Left renal pelvis (tissue), 4 donors: Measurements from ENCODE around the gene APOBEC3F. TPM values are rescaled to one million over a fixed set of nuclear protein-coding genes. Genes with fewer than 3 reads are reported as not detected.

ENCODE experiments used
- DNase-seq, 4 donors: peaks; one replicate each; pipeline ENCODE4 v3.0.0-alpha.2; 2013; ENCODE audit warnings: low read depth in 4 of 4, low spot score in 3 of 4
- polyA plus RNA-seq, 4 donors: library from polyadenylated mRNA; unstranded; fragments of 120-200 nt; gene quantifications; one replicate each; pipeline ENCODE4 v1.2.1, GENCODE V29; 2013; ENCODE audit not compliant: insufficient read length in 4 of 4

Gene APOBEC3F
- polyA plus RNA-seq, 4 donors, result 6.7 to 9.0 (median 8.5) TPM

DNA sequence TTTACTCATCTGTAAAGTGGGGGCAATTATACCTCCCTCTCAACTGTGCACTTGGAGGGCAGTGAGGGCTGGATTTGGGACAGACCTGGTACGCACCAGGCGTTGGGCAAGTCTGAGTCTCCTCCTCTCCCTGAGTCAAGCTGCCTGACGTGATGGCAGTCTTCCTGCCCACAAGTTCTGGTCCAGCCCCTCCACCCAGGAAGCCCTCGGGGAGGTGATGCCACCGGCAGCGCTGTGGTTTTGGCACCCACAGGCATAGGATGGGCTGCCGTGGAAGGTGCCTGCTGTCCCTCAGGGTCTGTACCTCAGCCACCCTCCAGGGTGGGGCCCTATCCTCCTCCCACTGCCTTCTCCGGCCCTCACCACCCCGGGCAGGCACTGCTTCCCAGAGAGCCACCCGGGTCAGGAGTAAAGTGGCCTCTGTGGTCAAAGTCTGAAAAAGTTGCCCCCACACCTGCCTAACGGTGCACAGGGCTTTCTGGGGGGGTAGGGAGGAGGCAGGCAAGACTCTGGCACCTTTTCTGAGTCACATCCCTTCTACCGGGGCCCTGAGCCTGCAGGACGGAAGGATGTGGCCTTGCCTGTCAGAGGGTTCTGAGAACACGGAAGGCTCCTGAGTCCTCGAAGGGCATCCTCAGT is 49.9 kb downstream of the APOBEC3F start:
- no peak for DNase-seq

DNA sequence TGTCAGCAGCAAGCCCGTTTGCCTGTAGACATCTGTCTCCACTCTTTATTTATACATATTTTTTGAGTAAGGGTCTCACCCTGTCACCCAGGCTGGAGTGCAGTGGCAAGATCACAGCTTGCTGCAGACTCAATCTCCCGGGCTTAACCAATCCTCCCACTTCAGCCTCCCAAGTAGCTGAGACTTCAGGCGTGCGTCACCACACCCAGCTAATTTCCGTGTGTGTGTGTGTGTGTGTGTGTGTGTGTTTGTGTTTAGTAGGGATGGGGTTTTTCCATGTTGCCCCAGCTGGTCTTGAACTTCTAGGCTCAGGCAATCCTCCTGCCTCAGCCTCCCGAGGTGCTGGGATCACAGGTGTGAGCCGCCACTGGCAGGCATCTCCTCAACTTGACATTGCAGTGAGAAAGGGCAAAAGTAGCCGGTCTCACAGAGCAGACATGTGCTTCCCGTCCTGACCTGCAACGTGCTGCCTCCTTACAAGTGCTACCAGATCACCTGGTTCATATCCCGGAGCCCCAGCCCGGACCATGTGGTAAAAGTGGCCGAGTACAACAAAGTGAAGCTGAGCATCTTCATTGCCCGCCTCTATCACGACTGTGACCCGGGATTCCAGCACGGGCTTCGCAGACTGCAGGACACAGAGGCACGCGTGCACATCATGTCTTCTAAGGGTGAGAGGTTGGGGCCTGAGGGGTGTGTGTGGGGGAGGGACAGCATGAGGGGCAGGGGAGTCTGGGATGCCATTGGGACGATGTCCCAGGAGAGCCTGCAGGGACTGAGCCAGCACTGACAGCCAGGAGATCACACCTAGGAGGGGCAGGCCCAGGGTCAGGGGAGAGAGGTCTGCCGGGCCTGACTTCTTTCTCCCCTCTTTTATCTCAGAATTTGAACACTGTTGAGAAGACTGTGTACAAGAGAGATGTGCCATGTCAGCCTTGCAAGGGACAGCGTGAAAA is 50.7 kb downstream of the APOBEC3F start:
- no peak for DNase-seq

DNA sequence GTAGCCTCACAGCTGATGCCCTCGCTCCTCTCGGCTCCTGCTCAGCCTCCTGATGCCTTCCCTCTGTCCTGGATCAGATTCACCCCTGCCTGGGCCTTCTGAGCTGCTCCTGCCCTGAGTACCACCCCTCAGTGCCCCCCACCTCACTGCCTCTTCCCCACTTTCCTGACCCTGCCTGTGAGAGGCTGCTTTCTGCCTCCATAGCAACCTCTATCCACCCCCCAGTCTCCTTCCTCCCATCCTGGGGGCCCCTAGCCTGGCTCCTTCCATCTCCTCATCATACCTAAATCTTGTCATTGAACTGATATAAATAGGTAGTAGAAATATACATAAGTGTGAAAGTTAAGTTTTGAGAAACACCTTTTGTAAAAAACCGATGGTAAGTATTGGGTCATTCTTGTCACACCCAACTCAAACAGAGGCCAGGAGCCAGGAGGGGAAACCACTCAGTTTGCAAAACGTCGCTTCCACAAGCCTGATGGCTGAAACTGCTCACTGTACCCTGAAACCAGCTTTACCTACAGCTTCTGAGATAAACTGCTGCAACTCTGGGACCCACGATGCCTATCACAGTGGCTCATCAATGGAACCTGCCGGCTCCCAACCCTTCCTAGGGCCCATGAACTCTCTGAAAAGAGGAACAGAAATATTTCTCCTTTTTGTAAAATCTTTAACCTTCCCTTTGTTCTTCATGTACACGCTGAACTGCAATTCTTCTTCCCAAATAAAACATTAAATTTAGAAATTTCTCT is 51.6 kb downstream of the APOBEC3F start:
- DNase-seq, result no peak

DNA sequence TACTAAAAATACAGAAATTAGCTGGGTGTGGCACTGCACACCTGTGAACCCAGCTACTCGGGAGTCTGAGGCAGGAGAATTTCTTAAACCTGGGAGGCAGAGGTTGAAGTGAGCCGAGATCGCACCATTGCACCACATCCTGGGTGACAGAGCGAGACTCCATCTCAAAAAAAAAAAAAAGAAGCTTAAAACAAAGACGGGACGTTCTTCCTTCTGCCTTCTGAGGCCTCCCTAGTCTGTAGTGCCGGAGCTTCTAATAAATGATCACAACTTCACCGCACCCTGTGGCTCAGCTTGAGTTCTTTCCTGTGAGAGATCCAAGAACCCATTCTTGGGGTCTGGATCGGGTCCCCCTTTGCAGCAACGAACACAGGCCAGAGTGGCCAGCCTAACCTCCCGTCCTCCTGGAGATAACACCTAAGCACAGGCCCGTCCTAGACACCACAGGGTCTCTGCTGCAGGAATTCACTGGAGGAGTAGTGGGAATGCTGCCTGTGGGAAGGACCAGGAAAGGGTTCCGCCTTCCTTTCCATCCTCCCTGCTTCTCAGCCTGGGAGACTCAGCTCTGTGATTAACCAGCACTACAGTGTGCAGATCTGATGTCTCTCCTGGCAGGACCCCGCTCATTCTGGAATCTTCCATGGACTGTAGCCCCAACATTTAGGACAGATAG is 54.2 kb downstream of the APOBEC3F start:
- DNase-seq, result no peak

DNA sequence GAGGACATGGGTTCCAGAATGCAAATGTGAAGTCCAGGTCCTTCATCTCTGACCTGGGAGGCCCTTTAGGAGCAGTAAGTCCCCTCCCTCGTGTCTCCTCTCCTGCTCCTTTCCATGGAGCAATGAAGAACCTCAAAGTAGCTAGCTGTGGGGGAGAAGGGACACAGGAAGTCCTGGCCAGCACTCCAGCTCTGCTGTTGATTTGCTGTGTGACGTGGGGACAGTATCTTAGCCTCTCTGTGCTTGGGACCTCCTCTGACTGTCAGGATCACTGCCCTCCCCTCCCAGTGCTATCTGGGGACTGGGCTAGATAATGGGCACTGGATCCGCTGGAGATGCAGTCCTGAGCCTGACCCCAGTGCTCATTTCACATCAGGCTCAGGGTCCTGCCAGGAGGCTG is 55.3 kb downstream of the APOBEC3F start:
- DNase-seq, result no peak

DNA sequence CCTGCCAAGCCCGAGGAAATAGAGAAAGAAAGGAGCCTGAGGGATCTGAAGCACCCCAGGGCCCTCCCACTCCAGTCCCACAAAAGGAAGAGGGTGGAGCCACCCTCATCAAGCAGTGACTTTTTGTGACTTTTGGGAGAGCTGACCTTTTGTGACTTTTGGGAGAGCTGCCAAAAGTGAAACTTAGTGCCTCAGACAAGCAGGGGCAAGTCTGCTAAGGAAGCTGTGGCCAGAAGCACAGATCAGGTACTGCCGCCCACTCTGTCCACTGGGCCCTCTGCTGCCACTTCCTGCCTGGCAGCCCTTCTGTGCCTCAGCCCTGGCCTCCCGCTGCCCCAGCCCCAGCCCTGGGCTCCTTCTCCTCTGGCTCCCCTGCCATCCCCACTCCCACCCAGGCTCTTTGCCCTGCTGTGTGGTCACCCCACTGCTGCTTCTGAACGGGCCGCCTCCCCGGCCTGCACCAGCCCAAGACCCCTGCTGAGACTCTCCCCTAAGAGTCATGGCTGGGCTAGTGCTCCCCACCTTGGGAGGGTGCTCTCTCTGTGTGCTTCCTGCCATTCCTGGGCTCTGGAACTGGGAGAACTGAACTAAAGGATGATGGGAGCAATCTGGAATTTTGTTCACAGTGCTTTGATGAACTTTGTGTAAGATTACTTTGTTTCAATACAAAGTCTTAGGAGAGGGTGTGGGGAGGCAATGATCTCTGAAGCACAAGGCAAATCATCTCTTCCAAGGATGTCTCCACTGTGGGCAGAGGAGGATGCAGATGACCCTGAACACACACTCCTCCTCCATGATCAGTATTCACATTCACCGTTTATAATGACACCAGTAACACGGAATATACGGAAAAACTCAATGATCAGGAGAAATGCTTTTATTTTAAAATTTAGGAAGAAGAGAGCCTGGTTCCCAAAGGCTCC is 56.7 kb downstream of the APOBEC3F start, which contains the start of gene APOBEC3H:
APOBEC3H (plus strand) TSS at position 147 of the 923 bp plus-strand sequence. CDS start 3,035 bp downstream, outside the sequence.
- no peak for DNase-seq

DNA sequence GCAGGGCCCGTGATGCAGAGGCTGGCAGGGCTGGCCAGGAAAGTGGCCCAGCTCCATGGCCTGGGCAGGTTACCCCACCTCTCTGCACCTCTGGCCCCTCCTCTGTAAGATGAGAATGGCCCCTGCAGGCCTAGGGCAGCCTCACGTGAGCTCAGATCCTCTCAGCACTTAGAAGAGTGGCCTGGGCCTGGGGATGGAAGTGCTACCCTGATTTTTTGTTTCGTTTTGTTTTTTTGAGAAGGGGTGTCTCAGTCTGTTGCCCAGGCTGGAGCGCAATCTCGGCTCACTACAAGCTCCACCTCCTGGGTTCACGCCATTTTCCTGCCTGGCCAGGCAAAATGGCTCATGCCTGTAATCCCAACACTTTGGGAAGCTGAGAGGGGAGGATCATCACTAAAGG is 57.4 kb downstream of the APOBEC3F start:
- DNase-seq, result no peak

DNA sequence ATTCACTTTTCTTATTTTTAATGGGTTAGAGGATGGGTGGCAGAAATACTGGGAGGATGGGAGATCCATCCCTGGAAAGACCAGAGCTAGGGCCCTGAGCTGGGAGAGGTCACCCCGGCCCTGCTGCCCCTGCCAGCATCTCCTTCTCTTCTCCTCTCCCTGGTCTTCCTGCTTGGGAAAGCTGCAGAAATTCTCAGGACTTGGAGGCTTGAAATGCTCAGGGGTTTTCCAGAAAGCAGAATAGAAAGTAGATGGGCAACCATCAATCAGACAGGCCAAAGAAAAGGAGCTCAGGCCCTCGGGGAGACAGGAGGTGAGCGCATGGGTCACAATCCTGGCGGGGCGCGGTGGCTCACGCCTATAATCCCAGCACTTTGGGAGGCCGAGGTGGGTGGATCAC is 57.9 kb downstream of the APOBEC3F start:
- DNase-seq, result no peak

DNA sequence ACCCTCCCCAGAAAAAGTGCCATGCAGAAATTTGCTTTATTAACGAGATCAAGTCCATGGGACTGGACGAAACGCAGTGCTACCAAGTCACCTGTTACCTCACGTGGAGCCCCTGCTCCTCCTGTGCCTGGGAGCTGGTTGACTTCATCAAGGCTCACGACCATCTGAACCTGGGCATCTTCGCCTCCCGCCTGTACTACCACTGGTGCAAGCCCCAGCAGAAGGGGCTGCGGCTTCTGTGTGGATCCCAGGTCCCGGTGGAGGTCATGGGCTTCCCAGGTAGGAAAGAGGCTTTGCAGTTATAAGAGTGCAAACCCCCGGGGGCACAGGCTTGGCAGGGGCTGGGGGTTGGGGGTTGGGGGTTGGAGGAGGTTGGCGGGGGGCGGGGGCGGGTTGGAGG is 60.6 kb downstream of the APOBEC3F start:
- DNase-seq, result no peak

DNA sequence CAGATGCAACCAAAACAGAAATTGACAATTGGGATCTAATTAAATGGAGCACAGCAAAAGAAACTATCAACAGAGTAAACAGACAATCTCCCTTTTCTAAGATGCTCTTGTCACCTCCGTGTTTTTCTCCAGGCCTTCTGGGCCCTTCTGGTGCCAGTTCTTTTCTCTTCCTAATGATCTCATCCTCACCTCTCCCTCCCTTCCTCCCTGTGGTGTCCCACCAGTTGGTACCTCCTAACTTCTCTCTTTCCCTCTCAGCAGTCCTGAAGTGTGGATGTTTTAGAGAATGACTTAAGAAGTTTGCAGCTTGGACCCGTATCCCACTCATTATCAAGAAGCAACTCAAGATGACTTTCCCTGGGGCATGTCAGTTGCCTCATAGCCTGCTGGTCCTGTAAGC is 62.8 kb downstream of the APOBEC3F start:
- DNase-seq, result no peak

Other genes with a start within 250 kb of the APOBEC3F start
- 10 to 100 TPM; 15.7 to 37.8 (median 33.1) TPM for gene DNAL4, start 246.7 kb upstream of the APOBEC3F start, polyA plus RNA-seq
- gene NPTXR, start 196.8 kb upstream of the APOBEC3F start, polyA plus RNA-seq, result 10 to 100 TPM in 1 of 4 donors, 1 to 10 TPM in 3; 4.3 to 11.0 (median 4.9) TPM
- gene CBX6, start 168.6 kb upstream of the APOBEC3F start, polyA plus RNA-seq, result 10 to 100 TPM; 35.9 to 59.2 (median 42.2) TPM
- gene APOBEC3A, start 83.3 kb upstream of the APOBEC3F start, polyA plus RNA-seq, result 1 to 10 TPM in 1 of 4 donors, under 1 TPM in 2, not detected in 1; 0.19 to 1.1 (median 0.21) TPM
- 10 to 100 TPM in 1 of 4 donors, 1 to 10 TPM in 3; 5.5 to 11.4 (median 7.1) TPM for gene APOBEC3B, start 58.5 kb upstream of the APOBEC3F start, polyA plus RNA-seq
- gene APOBEC3C, start 26.6 kb upstream of the APOBEC3F start, polyA plus RNA-seq, result 10 to 100 TPM in 3 of 4 donors, 1 to 10 TPM in 1; 10.0 to 23.4 (median 11.2) TPM
- 1 to 10 TPM in 3 of 4 donors, under 1 TPM in 1; 0.57 to 2.2 (median 1.1) TPM for gene APOBEC3D, start 19.7 kb upstream of the APOBEC3F start, polyA plus RNA-seq
- gene APOBEC3G, start 36.4 kb downstream of the APOBEC3F start, polyA plus RNA-seq, result 10 to 100 TPM in 1 of 4 donors, 1 to 10 TPM in 3; 6.8 to 10.2 (median 7.6) TPM
- under 1 TPM in 2 of 4 donors, not detected in 2; 0.17 to 0.20 TPM for gene APOBEC3H, start 56.4 kb downstream of the APOBEC3F start, polyA plus RNA-seq
- 10 to 100 TPM in 1 of 4 donors, 1 to 10 TPM in 3; 5.3 to 11.3 (median 7.2) TPM for gene CBX7, start 111.8 kb downstream of the APOBEC3F start, polyA plus RNA-seq
- 10 to 100 TPM in 3 of 4 donors, 1 to 10 TPM in 1; 8.3 to 15.6 (median 14.5) TPM for gene PDGFB, start 204.1 kb downstream of the APOBEC3F start, polyA plus RNA-seq